GM18517 (cell line): Measurements from ENCODE around the gene AMPD1.

Experiments
- ATAC-seq: cut with Tn5 transposase; IDR thresholded peaks from one replicate; pipeline ENCODE4 v1.9.1; 2021; ENCODE audit warnings: mild to moderate bottlenecking, moderate library complexity; ENCODE audit not compliant: unreplicated experiment

The AMPD1 gene

GRCh38 chr1:114641377-114641776 is 54.0 kb downstream of the AMPD1 start:
- no peak for ATAC-seq

DNA sequence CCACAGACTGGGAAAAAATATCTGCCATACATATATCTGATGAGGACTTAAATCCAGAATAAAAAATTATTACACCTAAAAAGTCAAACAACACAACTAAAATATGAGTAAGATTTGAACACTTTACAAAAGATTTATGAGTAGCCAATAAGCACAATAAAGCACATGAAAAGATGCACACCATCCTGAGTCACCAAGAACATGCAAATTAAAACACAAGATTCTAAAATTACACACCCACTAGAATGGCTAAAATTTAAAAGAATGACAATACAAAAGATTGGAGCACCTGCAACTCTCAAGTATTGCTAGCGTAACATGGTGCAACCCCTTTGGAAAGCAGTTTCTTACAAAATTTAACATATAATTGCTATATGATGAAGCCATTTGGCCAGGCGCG is 56.4 kb downstream of the AMPD1 start:
- ATAC-seq = no peak

GRCh38 chr1:114632427-114632826 is 62.9 kb downstream of the AMPD1 start:
- no peak for ATAC-seq

- no peak for ATAC-seq
These were observed 68.2 kb downstream of the AMPD1 start for GRCh38 chr1:114627107-114627506.

DNA sequence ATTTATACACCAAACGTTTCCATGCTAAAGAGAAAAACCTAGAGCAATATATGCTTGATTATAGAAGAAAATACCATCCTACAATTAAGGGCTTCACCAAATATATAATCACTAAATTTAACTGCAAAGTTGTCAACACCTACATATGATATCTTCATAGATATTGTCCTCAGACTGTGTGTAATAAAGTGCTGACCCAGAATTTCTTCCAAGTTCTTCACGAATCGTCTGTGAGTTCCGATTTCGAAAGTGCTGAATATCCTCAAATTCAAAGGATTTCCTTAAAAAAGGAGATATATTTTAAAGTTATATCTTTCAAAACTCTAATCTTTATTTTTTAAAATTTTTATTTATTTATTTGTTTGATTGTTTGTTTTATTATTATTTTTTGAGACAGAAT is 72.0 kb downstream of the AMPD1 start:
- ATAC-seq = no peak
